ENCODE measurements around the gene FSHR.

FSHR gene

DNA sequence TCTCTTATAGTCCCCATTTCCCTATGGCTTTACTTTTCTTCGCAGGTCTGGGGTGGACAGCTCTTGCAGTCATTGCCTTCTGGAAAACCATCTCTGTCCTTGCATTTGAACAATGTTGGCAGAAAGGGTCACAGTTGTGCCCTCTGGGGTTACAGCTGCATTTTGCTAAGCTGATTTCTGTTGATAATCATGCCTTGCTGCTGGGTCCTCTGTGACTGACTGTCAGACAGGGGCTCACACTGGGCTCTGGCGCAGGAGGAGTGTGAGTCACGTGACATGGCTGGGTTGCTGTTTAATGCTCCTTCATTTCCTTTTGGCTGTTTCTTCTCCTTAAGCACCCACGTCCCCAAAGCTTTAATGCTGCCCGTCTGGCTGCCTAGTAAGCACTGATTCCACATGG, 202.2 kb downstream of the FSHR start:
- no peak for DNase-seq

DNA sequence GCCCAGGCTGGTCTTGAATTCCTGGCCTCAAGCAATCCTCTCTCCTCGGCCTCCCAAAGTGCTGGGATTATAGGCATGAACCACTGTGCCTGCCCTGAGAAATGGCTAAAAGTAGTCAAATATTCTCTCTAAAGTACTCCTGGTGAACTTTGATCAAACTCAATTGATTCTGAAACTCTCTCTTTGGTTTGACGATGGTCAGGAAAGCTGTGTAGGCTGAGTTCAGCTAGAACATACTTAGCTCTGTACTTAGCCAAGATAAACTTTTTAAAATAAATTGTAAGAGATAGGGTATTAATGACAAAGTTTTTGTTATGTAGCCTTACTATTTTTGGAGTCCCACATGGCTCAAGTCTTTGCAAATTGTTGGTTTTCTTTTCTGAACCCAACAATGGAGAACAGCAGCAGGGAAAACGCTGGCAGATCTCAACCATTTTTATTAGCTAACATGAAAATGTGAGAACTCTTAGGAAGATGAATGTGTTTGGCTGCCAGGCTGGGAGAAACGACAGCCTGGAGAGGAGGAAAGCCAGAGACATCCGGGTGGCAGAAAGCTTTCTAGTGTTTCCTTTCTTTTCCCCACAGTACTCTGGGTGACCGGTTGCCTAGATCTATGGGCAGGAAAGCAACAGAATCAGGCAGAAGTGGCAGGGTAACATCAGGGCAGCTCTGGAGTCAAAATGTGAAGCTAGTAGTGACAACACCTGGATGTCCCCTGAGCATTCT, 205.8 kb downstream of the FSHR start:
- no peak for DNase-seq

DNA sequence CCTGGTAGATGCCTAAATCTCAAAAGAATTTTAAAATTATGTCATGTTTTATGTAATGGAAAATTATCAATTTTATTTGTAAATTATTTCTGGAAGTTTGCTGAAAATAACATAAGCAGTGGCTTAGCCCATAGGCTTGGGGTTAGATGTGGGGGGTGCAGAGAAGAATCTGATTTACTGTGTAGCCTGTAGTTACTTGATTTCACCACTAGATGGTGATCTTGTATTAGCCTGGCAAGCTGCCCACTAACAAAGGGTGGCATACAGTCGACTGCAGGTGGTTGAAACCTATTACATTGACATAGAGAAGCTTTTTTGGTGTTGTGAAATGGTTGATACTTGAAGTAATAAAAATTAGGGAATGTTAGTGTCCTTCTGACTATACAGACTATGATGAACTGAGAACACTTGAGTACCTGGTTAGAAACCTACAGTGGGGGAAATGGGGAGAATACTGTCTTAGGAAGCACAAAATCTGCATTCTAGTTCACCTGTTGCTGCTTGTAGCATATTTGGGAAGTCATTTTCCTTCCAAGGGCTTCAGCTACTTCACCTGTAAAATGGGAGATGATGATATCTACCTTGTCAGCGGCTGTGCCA, 207.8 kb downstream of the FSHR start:
- peak; percentile 31 for DNase-seq

DNA sequence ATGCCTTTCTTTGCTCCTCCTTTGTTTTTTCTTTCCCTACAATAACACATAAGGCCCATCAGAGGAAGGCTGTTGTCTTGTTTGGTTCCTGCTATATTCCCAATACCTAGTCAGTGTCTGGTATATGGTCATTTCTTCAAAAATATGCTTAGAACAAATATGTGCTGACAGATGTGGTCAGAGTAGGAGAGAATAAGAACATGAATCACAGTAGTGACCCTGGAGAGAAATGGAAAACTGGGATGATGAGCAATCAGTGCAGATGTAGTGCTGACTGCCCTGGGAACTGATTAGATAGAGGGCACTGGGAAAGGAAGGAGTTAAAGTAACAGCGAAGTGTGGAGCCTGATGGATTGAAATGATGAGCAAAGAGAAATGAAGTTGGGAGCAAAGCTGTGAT, 209.4 kb downstream of the FSHR start:
- no peak for DNase-seq

DNA sequence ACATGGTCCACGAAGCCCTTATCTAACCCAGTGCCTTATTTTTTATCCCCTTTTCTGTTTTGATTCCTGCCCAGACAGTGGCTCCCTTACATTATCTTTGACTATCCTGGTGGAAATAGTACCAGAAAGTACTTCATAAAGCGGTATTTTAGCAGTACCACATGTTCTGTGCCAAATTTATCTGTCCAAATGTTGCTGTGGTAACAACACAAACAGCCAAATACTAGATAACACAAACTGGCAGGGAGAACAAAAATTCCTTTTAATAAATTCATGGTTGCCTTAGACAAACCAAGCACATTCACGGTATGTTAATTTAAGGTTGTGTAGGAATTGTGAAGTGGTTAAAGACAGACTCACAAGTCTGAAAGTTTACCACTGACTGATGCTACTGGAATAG, 210.9 kb downstream of the FSHR start:
- no peak for DNase-seq

DNA sequence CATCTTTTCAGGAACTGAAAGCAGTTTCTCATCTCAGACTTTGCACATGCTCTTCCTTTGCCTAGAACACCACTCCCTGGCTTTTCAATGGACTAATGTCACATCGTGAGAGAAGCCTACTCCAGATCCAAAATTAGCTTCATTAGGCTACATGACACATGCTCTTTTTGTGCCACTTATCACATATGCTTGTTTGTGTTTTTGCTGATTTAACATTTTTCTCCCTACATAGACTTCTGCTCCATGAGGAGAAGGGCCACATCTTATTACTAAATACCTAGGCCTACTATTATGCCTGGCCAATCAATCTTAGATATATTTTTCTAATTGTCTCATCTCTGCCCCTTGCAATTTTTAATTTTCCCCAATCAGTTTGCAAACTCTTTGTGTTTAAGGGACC, 212.4 kb downstream of the FSHR start:
- no peak for DNase-seq

DNA sequence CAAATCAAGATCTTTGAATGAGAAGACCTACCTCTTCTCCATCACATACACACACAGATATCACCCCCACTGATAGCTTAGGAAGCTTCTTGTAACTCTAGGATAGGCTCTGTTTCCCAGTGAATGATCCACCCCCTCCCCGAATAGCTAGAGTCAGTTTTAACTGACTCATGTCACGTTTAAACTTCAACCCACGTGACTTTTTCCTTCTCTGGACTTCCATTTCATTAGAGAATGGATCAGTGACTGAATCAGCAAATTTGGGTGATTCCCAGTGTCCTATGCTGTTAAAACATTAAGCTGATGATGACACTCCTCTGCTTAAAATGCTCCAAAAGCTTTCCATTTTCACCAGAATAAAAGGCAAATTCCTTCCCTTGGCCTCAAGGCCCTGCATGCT, 212.9 kb downstream of the FSHR start:
- DNase-seq = no peak

DNA sequence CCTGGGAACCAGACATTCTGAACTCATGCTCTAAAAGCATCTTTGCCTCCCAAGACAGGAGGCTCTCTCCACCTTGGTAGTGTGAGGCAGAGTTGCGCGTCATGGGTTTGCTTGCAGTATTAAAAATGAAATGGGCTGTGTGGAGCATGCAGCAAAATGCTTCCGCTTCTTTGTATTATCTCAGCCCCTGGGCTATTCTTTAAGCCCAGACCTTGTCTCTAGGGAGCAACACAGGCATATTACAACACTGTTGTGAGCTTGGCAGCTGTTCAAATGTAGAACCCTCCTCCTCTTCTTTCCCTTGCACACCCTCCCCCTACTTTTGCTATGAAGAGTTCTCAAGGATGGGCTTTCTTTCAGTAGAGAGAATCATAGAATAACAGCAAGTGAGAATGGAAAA, 213.7 kb downstream of the FSHR start:
- DNase-seq = no peak

DNA sequence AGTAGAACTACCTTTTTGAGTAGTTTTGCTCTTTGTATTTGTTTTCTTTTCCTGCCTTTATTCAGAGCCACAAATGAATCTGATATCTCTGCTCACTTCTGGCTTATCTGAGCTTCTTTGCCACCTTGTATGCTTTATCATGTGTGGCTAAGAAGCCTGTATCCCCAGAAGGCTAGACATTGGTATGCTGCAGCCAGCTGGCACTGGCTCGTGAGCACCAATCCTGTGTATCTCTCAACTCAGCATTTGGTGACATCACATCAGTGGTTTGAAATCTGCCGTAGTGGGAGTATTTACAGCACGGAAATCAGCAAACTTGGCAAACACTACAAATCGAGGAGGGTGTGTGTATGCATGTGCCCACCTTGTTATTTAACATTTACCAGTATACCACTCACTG, 215.1 kb downstream of the FSHR start:
- no peak for DNase-seq

DNA sequence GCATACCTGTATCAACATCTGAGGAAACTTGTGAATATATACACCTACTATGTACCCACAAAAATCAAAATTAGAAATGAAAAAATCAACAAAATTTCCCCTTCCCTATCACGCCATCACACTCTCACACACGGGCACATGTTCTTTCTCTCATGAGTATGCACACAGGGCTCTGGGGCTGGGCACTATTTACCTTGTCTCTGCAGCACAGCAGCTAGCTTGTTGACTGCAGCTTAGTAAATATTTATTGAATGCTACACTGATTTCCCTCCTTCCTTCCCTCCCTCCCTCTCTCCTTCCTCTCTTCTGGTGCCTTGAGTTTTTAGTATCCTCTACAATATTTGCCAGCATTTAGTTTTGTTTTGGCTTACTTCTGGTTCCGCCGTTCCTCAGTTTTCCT, 216.1 kb downstream of the FSHR start:
- DNase-seq = no peak

DNA sequence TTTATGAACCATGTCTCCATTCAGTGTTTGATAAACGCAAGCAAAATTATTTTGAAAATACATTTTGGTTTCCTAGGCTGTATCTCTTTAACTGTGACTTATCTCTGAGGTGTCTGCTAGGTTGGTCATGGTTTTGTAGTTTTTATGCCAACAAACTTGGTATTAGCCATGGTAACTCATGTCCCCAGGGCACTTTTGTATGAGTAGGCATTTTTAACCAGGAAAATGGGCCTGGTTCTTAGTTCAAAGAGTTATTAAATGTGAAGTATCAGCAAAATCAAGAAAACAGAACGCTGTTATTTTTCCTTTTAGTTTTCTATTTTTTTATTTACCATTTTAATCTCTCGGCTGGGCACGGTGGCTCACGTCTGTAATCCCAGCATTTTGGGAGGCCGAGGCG, 219.5 kb downstream of the FSHR start:
- no peak for DNase-seq

DNA sequence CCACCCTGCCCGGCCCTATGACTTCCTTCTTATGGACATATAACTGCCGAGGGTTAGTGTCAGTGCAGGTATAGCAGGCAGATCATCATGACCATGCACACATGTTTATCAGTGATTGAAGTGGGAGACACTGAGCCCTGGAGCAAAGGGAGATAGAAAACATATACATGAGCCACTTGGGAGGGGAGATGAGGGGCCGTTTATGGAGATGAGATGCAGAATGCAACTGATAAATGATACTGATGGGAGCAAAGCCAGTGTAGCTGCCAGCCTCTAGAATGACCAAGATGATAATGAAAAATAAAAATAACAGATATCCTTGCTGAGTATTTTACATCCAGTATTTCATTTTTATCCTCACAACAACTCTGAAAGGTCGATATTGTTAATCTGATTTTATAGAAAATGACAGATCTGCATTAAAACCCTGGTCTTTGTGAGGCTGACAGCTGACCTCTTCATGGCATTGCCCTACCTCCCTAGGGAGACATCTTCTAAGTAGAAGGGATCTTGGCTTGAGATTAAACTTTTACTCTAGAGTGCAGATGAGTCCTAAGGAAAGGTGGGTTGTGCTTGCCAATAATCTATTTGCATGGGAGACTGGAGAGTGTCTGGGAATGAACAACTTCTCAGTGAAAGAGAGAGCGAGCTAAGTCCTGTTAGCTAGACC, 220.4 kb downstream of the FSHR start:
- no peak for DNase-seq

DNA sequence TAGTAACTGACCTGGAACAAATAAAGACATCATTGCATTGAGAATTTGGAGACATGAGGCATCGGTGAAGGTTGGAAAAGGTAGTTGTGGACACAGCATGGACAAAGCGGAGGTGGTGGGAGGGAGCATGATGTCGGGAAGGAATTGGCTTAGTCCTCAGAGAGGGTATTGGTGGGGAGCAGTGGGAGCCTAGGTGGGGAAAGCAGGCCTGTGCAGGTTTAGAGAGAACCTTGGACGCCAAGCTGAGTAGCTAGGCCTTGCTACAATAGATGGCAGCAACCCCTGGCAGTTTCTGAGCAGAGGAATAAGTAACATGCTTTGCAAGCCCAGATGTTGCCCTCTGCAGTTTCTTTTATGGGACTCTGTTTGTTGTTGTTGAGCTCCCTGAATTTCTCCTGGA, 221.6 kb downstream of the FSHR start:
- no peak for DNase-seq

DNA sequence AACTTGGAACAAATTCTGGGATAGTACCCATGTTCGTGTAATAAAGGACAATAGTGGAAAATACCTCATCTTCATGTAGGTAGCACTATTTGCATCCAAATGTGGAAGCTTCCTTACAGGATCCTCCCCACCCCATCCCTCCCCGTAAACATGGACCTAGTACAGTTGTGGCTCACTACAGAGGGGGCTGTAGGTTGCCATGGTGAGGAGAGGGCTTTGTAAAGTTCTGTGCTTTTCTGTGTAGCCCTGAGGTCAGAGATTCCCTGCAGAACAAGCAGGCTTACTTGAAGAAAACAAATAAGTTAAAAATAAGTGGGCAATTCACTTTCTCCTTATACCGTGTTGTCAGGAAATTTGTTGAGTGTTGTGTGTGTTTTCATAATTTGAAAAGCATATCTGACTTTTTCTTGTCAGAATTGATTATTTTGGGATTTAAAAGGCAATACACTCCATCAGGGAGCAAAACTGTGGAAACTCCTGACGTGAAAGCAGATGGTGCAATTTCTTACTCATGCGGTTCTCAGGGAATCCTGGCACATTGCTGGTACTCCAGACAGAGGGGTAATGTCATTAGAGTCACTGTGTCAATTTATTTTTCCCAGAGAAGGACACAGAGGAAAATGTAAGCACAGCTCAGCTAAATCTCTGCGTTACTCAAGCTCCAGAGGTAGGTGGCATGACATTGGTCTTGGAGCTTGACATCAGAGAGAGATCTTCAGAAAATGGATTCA, 224.6 kb downstream of the FSHR start:
- no peak for DNase-seq

DNA sequence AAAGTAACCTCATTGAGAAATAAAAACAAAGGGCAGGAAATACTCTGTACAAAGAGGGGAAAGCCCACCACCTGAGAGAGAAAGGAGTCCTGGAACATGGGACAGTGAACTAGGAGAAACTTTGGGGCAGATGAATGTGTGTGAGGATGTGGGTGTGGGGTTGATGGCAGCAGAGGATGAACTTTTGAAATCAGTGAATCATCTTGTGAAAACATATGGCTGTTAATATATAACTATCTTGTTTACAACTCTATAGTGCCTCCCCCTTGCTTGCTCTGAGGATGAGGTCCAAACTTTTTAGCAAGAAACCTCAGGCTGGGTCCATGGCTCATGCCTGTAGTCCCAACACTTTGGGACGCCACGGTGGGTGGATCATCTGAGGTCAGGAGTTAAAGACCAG, 227.0 kb downstream of the FSHR start:
- no peak for DNase-seq

DNA sequence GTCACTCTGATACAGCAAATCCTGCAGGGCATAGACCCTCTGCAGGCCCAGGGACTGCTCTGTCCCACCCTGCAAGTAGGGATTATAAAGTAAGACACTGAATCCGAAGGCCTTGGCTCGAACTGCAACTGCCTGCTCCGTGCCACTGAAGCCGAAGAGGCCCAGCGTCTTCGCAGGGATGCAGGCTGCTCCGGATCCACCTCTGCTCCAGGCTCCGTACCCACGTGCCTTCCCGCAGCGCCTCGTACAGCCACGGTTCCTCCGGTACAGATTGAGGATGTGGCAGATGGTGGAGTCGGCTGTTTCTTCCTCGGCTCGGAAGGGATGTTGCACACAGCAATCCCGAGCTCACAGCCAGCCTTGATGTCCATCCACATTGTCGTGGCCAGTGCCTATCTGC, 238.4 kb downstream of the FSHR start:
- no peak for DNase-seq

DNA sequence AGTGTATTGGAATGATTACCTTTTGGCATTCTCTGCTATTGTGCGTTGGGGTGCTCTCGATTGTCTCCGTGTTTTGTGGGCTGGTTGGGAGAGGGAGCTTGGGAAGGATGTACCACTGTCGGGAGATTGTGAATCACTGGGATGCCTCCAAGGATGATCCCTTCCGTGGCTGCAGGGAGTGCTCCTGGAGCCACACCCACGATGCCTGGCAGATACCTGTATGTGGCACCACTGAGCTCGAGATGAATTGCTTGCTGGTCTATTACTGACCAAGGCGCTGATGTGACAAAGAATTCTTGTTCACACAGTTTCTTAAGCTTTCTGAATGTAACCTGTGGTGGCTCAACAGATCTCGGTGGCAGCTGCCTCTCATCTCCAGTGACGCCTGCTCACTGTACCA, 239.1 kb downstream of the FSHR start:
- DNase-seq = no peak

DNA sequence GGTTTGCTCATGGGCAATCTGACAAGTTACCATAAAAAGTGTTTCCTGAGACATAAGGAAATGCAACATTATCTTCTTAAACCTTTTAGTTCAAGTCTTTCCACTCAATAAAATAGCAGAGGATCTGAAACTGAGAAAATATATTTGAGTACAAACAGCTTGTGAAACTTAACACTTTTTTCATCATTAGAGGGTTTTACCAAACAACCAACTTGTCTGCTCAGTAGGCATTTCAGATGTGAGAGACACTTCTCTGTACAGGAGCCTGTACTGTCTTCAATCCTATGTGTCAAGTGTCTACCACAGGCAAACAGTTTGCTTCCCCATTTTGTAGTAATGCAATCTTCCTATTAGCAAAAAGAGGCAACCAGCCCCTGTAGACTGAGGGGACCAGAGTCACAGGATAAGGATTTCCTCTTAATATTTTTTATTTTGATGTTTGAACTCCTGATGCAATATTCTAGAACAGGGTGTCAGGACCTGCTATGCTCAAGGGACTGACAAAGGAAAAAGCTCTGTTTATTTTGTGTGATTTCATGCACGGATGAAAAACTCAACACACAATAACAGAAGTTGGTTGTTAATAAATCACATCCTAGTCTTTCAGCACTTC, 239.7 kb downstream of the FSHR start:
- no peak for DNase-seq
